A549 (cell line): Measurements from ENCODE around the gene MRPL20.

ENCODE experiments used
- BHLHE40 ChIP-seq: IDR thresholded peaks from 2 replicates; pipeline ENCODE4 v1.6.1; 2012; ENCODE audit warnings: low read depth, low read length, inconsistent platforms
- CEBPB ChIP-seq, 2 experiments: fragments of >200 bp in 1 of 2; sonication (Bioruptor Twin) in 1 of 2; formaldehyde crosslinking in 1 of 2; IDR thresholded peaks; 2 replicates each; pipeline ENCODE4 v1.6.1; 2012 to 2016
- CHD2 ChIP-seq: fragments of 150-350 bp; IDR thresholded peaks from 2 replicates; pipeline ENCODE4 v1.6.1; 2014; ENCODE audit warnings: low read length; ENCODE audit not compliant: partially characterized antibody
- CHD4 ChIP-seq: fragments of 200-600 bp; sonication (generic); IDR thresholded peaks from 2 replicates; pipeline ENCODE4 v1.6.1; 2016; ENCODE audit warnings: antibody characterized with exemption, mild to moderate bottlenecking, borderline replicate concordance
- CTCF ChIP-seq: fragments of >200 bp; sonication (Bioruptor Twin); formaldehyde crosslinking; IDR thresholded peaks from 3 replicates; pipeline ENCODE4 v1.5.1; 2016
- ELK1 ChIP-seq: fragments of 150-350 bp; IDR thresholded peaks from 2 replicates; pipeline ENCODE4 v1.6.1; 2014; ENCODE audit warnings: low read depth, mild to moderate bottlenecking, low read length
- EP300 ChIP-seq, 2 experiments: fragments of >200 bp; sonication (Bioruptor Twin); formaldehyde crosslinking; IDR thresholded peaks; 2 replicates in 1 of 2; 3 replicates in 1 of 2; pipeline ENCODE4 v1.6.1; 2016 to 2017
- JUN ChIP-seq, 2 experiments: fragments of >200 bp; sonication (Bioruptor Twin); formaldehyde crosslinking; IDR thresholded peaks; 2 replicates in 1 of 2; 3 replicates in 1 of 2; pipeline ENCODE4 v1.6.1; 2016 to 2017
- MAZ ChIP-seq: fragments of 150-350 bp; IDR thresholded peaks from 2 replicates; pipeline ENCODE4 v1.6.1; 2014; ENCODE audit warnings: antibody characterized with exemption, low read depth, low read length, borderline replicate concordance
- POLR2A ChIP-seq: IDR thresholded peaks from 2 replicates; pipeline ENCODE4 v1.6.1; 2012; ENCODE audit warnings: mild to moderate bottlenecking, low read length
- RAD21 ChIP-seq, 2 experiments: fragments of >200 bp in 1 of 2; sonication (Bioruptor Twin) in 1 of 2; formaldehyde crosslinking in 1 of 2; IDR thresholded peaks in 1 of 2; conservative IDR thresholded peaks in 1 of 2; 2 replicates in 1 of 2; 3 replicates in 1 of 2; pipeline ENCODE4 v1.6.1; 2012 to 2018; ENCODE audit warnings: inconsistent platforms in 1 of 2
- RCOR1 ChIP-seq: fragments of 150-350 bp; IDR thresholded peaks from 2 replicates; pipeline ENCODE4 v1.6.1; 2014; ENCODE audit warnings: antibody characterized with exemption, low read length, low read depth
- SMC3 ChIP-seq: fragments of >200 bp; sonication (Bioruptor Twin); formaldehyde crosslinking; IDR thresholded peaks from 3 replicates; pipeline ENCODE4 v1.6.1; 2018; ENCODE audit warnings: inconsistent platforms
- USF2 ChIP-seq: fragments of 450-650 bp; IDR thresholded peaks from 2 replicates; pipeline ENCODE4 v1.6.1; 2014; ENCODE audit warnings: antibody characterized with exemption

- TF ChIP-seq EP300 (IDR thresholded peaks at IDR 0.05) (no peak), CTCF (no peak), POLR2A (no peak), USF2 (no peak), RAD21 (conservative IDR thresholded peaks at IDR 0.05 in 1 of 2, IDR thresholded peaks at IDR 0.05 in 1 of 2) (no peak), RCOR1 (no peak), BHLHE40 (no peak), SMC3 (no peak), MAZ (no peak), CEBPB (IDR thresholded peaks at IDR 0.05) (no peak), CHD2 (no peak), CHD4 (no peak), JUN (IDR thresholded peaks at IDR 0.05) (no peak), ELK1 (no peak)
These were observed 36.3 kb downstream of the MRPL20 start for GRCh38 chr1:1370771-1371300.
